NT2/D1 (cell line): ENCODE data around the gene UBE2F.

ENCODE experiments used
- SUZ12 ChIP-seq: IDR thresholded peaks from 2 replicates; pipeline ENCODE4 v1.6.1; 2011; ENCODE audit not compliant: insufficient read length, insufficient read depth; ENCODE audit errors: extremely low read depth
- YY1 ChIP-seq: IDR thresholded peaks from 2 replicates; pipeline ENCODE4 v1.6.1; 2011; ENCODE audit not compliant: insufficient read length, insufficient read depth
- ZNF274 ChIP-seq: IDR thresholded peaks from 2 replicates; pipeline ENCODE4 v1.6.1; 2011; ENCODE audit warnings: mild to moderate bottlenecking, low read depth, low read length

DNA sequence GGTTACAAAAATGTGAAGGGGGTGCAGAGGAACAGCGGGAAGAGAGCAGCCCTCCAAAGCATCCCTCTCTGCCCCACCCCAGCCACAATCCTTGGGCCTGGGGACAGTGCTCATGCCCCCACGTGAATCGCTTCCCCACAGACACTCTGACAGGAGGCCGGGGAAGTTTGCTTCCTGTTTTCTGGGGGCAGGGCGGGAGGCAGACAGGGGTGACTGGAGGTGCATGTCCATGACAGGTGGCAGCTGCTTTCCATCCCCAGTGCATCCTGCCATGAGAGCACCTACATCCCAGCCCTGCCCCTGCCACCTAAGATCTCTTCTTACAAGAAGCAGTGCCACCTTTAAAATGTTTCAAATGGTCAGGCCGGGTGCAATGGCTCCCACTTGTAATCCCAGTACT, 47.2 kb upstream of the UBE2F start:
- TF ChIP-seq YY1 (no peak), ZNF274 (no peak), SUZ12 (no peak)
